Measurements from ENCODE around the gene ZFYVE28. TPM values are rescaled to one million over a fixed set of nuclear protein-coding genes. Genes with fewer than 3 reads are reported as not detected.

The ZFYVE28 gene
- total and polyA plus RNA-seq, 5 donors from 2014 or later: 8.5 to 86.4 (median 17.6) TPM

DNA sequence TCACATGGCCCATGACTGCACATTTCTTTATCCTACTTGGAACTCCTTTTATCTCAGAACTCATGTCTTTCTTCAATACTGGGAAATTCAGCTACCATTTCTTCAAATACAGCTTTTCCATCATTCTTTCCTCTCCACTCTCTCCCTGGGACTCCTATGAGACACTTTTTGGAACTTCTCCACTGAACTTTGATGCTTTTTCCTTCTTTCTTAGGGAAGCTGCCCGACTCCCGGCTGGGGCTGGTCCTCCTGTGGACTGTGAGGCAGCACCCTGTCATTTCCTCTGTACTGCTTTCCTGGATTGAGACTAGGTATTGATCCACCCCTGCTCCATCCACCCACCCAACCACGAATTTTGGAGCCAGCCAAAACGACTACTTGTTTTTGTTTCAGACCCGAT lies 40.0 kb downstream of the ZFYVE28 start:
- Histone ChIP-seq H3K36me3 (ENCODE audit: control insufficient read depth, insufficient read depth, low read length) (peaks cover 3% of the 10 kb centered on the region), H3K4me1 (ENCODE audit: control insufficient read depth, insufficient read depth, low read length, poor library complexity, severe bottlenecking) (no peaks in the 10 kb centered on the region), H3K27me3 (ENCODE audit: control insufficient read depth, insufficient read depth, low read length) (no peaks in the 10 kb centered on the region), H3K9me3 (ENCODE audit: control insufficient read depth in 2 of 2, low read length in 2 of 2) (no peaks in the 10 kb centered on the region), H3K27ac (ENCODE audit: insufficient read depth, low read length, poor library complexity, severe bottlenecking) (no peak overlapping the region), H3K4me3 (ENCODE audit: low read depth, low read length) (no peak overlapping the region)
- H3K9me3 Mint-ChIP-seq: peaks cover 0 to 4% (median 0%) of the 10 kb centered on the region in 7 donors
- no peak for ATAC-seq (ENCODE audit: low read depth in 2 of 2)
- peaks cover 15% of the 10 kb centered on the region for H3K36me3 Mint-ChIP-seq
- DNase-seq: no peak
- H3K4me1 Mint-ChIP-seq: peaks cover 3 to 13% (median 7%) of the 10 kb centered on the region in 4 donors
- no peak overlapping the region for H3K4me3 Mint-ChIP-seq
- H3K27me3 Mint-ChIP-seq: no peaks in the 10 kb centered on the region
- H3K27ac Mint-ChIP-seq: peak overlapping the region in 1 of 3 donors; percentile 81

DNA sequence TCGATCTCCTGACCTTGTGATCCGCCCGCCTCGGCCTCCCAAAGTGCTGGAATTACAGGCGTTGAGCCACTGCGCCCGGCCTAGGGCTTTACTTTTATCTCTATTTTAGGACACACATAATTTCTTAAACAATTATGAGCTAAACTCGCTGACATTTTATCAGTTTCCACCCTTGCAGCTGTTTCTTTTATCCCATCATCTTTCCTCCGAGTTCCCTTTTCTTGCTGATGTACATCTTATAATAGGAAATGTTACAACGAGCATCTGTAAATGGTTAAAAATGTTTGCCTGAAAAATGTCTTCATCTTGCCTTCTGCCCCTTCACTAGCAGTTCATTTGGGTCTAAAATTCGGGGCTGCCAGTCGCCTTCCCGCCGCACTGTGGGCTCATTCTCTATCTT lies 41.2 kb downstream of the ZFYVE28 start:
- Mint-ChIP-seq H3K27me3 (no peaks in the 10 kb centered on the region), H3K36me3 (peaks cover 14% of the 10 kb centered on the region), H3K4me1 (peaks cover 3 to 7% (median 5%) of the 10 kb centered on the region in 4 donors), H3K9me3 (peaks cover 0 to 4% (median 0%) of the 10 kb centered on the region in 7 donors), H3K4me3 (no peak overlapping the region), H3K27ac (no peak overlapping the region)
- Histone ChIP-seq H3K4me3 (ENCODE audit: low read depth, low read length) (no peak overlapping the region), H3K9me3 (ENCODE audit: control insufficient read depth in 2 of 2, low read length in 2 of 2) (no peaks in the 10 kb centered on the region), H3K27ac (ENCODE audit: insufficient read depth, low read length, poor library complexity, severe bottlenecking) (no peak overlapping the region), H3K27me3 (ENCODE audit: control insufficient read depth, insufficient read depth, low read length) (no peaks in the 10 kb centered on the region), H3K36me3 (ENCODE audit: control insufficient read depth, insufficient read depth, low read length) (peaks cover 3% of the 10 kb centered on the region), H3K4me1 (ENCODE audit: control insufficient read depth, insufficient read depth, low read length, poor library complexity, severe bottlenecking) (no peaks in the 10 kb centered on the region)
- ATAC-seq (ENCODE audit: low read depth in 2 of 2): no peak
- no peak for DNase-seq

DNA sequence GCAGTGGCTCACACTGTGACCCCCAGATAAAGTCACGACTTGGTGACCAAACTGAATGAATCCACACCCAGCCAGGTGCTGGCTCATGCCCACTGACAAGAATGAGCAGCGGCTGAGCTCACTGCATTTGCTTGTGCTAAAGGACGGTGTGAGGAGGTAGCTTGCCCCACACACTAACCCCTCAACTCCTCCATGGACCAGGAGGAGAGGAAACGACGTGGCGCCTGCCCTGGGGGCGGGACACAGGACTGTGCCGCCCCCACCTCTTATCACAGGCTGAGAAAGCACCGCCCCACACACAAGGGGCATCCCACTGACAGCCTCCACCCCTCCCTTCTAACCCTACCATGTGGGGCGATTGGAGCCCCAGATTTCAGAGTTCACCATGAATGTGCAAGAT lies 43.0 kb downstream of the ZFYVE28 start:
- DNase-seq (no peak), ATAC-seq (ENCODE audit: low read depth in 2 of 2) (no peak)
- H3K27ac Mint-ChIP-seq: peak overlapping the region in 1 of 3 donors; percentile 31
- H3K9me3 Mint-ChIP-seq: peaks cover 0 to 2% (median 0%) of the 10 kb centered on the region in 7 donors
- no peaks in the 10 kb centered on the region for H3K27me3 Mint-ChIP-seq
- H3K36me3 Mint-ChIP-seq: peaks cover 8% of the 10 kb centered on the region
- Histone ChIP-seq H3K4me1 (ENCODE audit: control insufficient read depth, insufficient read depth, low read length, poor library complexity, severe bottlenecking) (no peaks in the 10 kb centered on the region), H3K27me3 (ENCODE audit: control insufficient read depth, insufficient read depth, low read length) (no peaks in the 10 kb centered on the region), H3K4me3 (ENCODE audit: low read depth, low read length) (no peak overlapping the region), H3K9me3 (ENCODE audit: control insufficient read depth in 2 of 2, low read length in 2 of 2) (no peaks in the 10 kb centered on the region), H3K27ac (ENCODE audit: insufficient read depth, low read length, poor library complexity, severe bottlenecking) (no peak overlapping the region), H3K36me3 (ENCODE audit: control insufficient read depth, insufficient read depth, low read length) (peaks cover 3% of the 10 kb centered on the region)
- H3K4me1 Mint-ChIP-seq: peaks cover 0 to 5% (median 4%) of the 10 kb centered on the region in 4 donors
- no peak overlapping the region for H3K4me3 Mint-ChIP-seq

DNA sequence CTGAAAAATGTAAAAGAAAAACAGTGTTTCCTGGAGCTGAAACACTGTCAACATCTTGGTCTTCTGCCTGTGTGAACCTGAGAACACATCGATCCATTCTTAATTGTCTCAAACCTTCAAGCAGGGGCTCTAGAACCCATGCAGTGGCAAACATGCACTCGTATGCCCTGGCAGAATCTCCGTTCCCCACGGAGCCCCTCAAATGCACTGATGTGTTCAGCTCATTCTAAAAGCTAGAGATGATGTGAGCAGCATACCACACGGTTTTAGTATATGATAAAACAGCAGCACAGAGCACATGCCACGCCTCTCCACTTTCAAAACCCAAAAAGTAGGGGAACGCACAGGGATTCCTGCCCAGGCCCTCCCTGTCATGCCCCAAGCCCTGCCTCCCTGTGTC lies 44.9 kb downstream of the ZFYVE28 start:
- Mint-ChIP-seq H3K27ac (peak overlapping the region in 1 of 3 donors; percentile 59), H3K4me1 (peaks cover 0 to 4% (median 2%) of the 10 kb centered on the region in 4 donors), H3K4me3 (no peak overlapping the region), H3K36me3 (peaks cover 12% of the 10 kb centered on the region), H3K9me3 (peaks cover 0 to 2% (median 0%) of the 10 kb centered on the region in 7 donors), H3K27me3 (no peaks in the 10 kb centered on the region)
- Histone ChIP-seq H3K4me3 (ENCODE audit: low read depth, low read length) (no peak overlapping the region), H3K36me3 (ENCODE audit: control insufficient read depth, insufficient read depth, low read length) (peaks cover 6% of the 10 kb centered on the region), H3K27ac (ENCODE audit: insufficient read depth, low read length, poor library complexity, severe bottlenecking) (no peak overlapping the region), H3K27me3 (ENCODE audit: control insufficient read depth, insufficient read depth, low read length) (no peaks in the 10 kb centered on the region), H3K9me3 (ENCODE audit: control insufficient read depth in 2 of 2, low read length in 2 of 2) (peaks cover 2 to 6% of the 10 kb centered on the region in 2 experiments), H3K4me1 (ENCODE audit: control insufficient read depth, insufficient read depth, low read length, poor library complexity, severe bottlenecking) (no peaks in the 10 kb centered on the region)
- no peak for DNase-seq
- no peak for ATAC-seq (ENCODE audit: low read depth in 2 of 2)

DNA sequence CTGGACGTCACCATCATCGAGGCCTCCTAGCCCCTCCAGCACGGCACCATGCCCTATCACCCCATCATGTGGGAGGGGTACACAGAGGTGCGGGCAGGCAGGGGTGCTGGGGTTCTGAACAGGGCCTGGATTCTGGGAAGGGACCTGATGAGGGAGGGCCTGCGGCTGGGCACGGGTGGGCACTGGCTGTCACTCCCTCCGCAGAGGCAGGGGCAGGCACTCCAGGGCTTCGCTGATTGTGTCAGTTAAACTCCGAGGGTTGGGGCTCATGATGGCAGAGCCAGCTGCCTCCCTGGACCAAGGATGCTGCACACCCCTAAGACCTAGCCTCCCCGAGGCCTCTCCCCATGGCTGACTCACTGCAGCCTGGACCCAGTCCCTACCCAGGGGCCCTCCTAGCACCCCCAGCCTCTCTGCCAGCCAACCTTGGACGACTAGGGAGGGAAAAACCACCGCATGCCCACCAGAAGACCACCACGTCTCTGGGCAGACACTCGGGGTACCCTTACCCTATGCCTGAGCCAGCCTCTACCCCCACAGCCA lies 45.9 kb downstream of the ZFYVE28 start:
- Mint-ChIP-seq H3K27ac (no peak overlapping the region), H3K36me3 (peaks cover 12% of the 10 kb centered on the region), H3K9me3 (peaks cover 0 to 2% (median 0%) of the 10 kb centered on the region in 7 donors), H3K27me3 (no peaks in the 10 kb centered on the region), H3K4me3 (no peak overlapping the region), H3K4me1 (peaks cover 0 to 4% (median 1%) of the 10 kb centered on the region in 4 donors)
- Histone ChIP-seq H3K27ac (ENCODE audit: insufficient read depth, low read length, poor library complexity, severe bottlenecking) (no peak overlapping the region), H3K4me3 (ENCODE audit: low read depth, low read length) (no peak overlapping the region), H3K27me3 (ENCODE audit: control insufficient read depth, insufficient read depth, low read length) (no peaks in the 10 kb centered on the region), H3K4me1 (ENCODE audit: control insufficient read depth, insufficient read depth, low read length, poor library complexity, severe bottlenecking) (no peaks in the 10 kb centered on the region), H3K9me3 (ENCODE audit: control insufficient read depth in 2 of 2, low read length in 2 of 2) (peaks cover 2 to 6% of the 10 kb centered on the region in 2 experiments), H3K36me3 (ENCODE audit: control insufficient read depth, insufficient read depth, low read length) (peaks cover 6% of the 10 kb centered on the region)
- no peak for DNase-seq
- no peak for ATAC-seq (ENCODE audit: low read depth in 2 of 2)

DNA sequence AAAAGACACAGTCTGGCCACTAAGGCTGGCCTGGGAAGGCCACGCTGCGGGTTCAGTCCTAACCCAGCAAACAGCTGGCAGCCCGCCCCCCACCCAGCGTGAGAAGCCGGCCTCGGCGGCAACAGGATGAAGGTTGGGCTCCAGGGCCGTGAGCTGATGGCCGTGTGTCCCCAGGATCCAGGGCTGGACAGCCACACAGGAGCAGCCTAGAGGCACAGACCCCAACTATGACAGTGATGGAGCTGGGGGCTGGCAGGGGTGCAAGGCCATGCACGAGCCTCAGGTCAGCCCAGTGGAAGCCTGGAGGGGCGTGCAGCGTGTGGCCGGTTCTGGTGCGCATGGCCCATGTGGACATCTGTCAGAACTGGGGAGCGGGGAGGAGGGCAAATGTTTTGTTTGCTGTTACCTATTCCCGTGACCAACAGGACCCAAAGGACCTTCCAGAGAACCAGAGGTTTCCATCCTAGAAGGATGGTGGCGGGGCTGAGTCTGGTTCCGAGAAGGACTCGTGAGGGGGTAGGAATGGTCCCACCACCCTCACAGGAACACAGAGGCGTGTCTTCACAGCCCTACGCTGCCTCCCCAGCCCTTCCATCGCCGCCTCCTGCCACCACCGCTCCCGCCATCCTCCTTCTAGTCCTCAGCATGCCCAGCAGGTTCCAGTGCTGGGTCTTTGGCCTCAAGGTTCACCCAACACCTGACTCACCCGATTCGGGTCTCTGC lies 46.5 kb downstream of the ZFYVE28 start:
- H3K9me3 Mint-ChIP-seq: peaks cover 0 to 2% (median 0%) of the 10 kb centered on the region in 7 donors
- no peak for DNase-seq
- Histone ChIP-seq H3K27me3 (ENCODE audit: control insufficient read depth, insufficient read depth, low read length) (no peaks in the 10 kb centered on the region), H3K27ac (ENCODE audit: insufficient read depth, low read length, poor library complexity, severe bottlenecking) (no peak overlapping the region), H3K9me3 (ENCODE audit: control insufficient read depth in 2 of 2, low read length in 2 of 2) (peaks cover 2 to 6% of the 10 kb centered on the region in 2 experiments), H3K4me1 (ENCODE audit: control insufficient read depth, insufficient read depth, low read length, poor library complexity, severe bottlenecking) (no peaks in the 10 kb centered on the region), H3K36me3 (ENCODE audit: control insufficient read depth, insufficient read depth, low read length) (peaks cover 6% of the 10 kb centered on the region), H3K4me3 (ENCODE audit: low read depth, low read length) (no peak overlapping the region)
- no peak for ATAC-seq (ENCODE audit: low read depth in 2 of 2)
- H3K4me3 Mint-ChIP-seq: no peak overlapping the region
- peaks cover 0 to 4% (median 0%) of the 10 kb centered on the region in 4 donors for H3K4me1 Mint-ChIP-seq
- H3K36me3 Mint-ChIP-seq: peaks cover 12% of the 10 kb centered on the region
- peak overlapping the region in 2 of 3 donors; percentile 29 to 31 for H3K27ac Mint-ChIP-seq
- H3K27me3 Mint-ChIP-seq: no peaks in the 10 kb centered on the region

DNA sequence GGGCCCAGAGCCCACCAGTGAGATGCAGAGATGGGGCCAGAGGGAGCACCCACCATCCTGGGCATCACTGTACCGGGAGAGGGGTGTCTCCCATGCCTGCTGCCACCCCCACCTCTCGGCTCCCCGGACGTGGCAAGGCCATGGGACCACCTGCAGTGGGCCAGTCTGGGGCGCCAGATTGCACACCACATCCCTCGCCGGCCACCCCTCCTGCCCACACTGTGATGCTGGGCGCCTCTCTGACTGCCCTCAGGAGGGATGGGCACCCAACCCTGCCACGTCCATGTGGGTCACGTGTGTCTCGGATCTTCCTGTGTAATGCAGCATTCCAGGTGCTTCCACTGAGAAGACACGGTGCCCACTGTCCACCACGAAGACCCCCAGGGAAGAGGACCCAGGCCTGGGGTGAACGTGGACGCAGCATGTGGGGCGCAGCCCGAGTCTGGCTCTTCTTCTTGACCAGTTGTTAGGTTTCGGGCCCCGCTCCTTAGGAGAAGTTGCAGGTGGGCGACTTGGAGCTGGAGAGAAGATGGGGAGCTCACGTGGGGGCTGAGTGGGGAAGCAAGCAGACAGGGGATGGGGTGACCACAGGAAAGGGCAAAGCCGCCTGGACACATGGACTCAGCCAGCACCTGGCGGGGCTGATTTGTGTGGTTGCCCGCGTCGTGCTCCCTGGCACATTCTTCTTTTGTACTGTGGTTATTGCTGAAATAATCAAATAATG lies 47.7 kb downstream of the ZFYVE28 start:
- H3K27me3 Mint-ChIP-seq: no peaks in the 10 kb centered on the region
- no peak for ATAC-seq (ENCODE audit: low read depth in 2 of 2)

More for the DNA sequence above, 47.7 kb downstream of the ZFYVE28 start:
- H3K4me1 Mint-ChIP-seq: peaks cover 0 to 4% (median 0%) of the 10 kb centered on the region in 4 donors
- H3K27ac ChIP-seq (ENCODE audit: insufficient read depth, low read length, poor library complexity, severe bottlenecking): no peak overlapping the region
- peaks cover 6% of the 10 kb centered on the region for H3K36me3 ChIP-seq (ENCODE audit: control insufficient read depth, insufficient read depth, low read length)
- peaks cover 0 to 2% (median 0%) of the 10 kb centered on the region in 7 donors for H3K9me3 Mint-ChIP-seq
- H3K4me1 ChIP-seq (ENCODE audit: control insufficient read depth, insufficient read depth, low read length, poor library complexity, severe bottlenecking): no peaks in the 10 kb centered on the region
- no peak overlapping the region for H3K4me3 Mint-ChIP-seq
- H3K27ac Mint-ChIP-seq: no peak overlapping the region
- peaks cover 12% of the 10 kb centered on the region for H3K36me3 Mint-ChIP-seq
- H3K4me3 ChIP-seq (ENCODE audit: low read depth, low read length): no peak overlapping the region
- H3K9me3 ChIP-seq (ENCODE audit: control insufficient read depth in 2 of 2, low read length in 2 of 2): peaks cover 2 to 6% of the 10 kb centered on the region in 2 experiments
- DNase-seq: no peak
- H3K27me3 ChIP-seq (ENCODE audit: control insufficient read depth, insufficient read depth, low read length): no peaks in the 10 kb centered on the region

All from CD4-positive, CD25-positive, alpha-beta regulatory T cell (primary cell).